ENCODE measurements around the gene CD2.

- TF ChIP-seq POLR2A (IDR thresholded peaks at IDR 0.05) = no peak
- no peak for TF ChIP-seq CTCF (IDR thresholded peaks at IDR 0.05)
These were observed 57.1 kb downstream of the CD2 start for GRCh38 chr1:116811321-116811720.

All from uterus (tissue), 2 donors.